Sigmoid colon (tissue), 4 donors: ENCODE measurements around the gene GABRB3.

Source experiments
- CTCF ChIP-seq, 4 experiments: fragments of 450-650 bp in 3 of 4; fragments of 200-600 bp in 1 of 4; IDR thresholded peaks; one replicate each; pipeline ENCODE4 v1.5.1; 2016 to 2019; ENCODE audit warnings: antibody characterized with exemption in 4 of 4, mild to moderate bottlenecking in 3 of 4, moderate library complexity in 2 of 4
- EP300 ChIP-seq, 4 donors: sonication (generic); formaldehyde crosslinking; IDR thresholded peaks; one replicate each; pipeline ENCODE4 v1.6.1; 2017; ENCODE audit warnings: antibody characterized with exemption in 4 of 4

- TF ChIP-seq EP300 (IDR thresholded peaks at IDR 0.05), result no peak
- TF ChIP-seq CTCF (IDR thresholded peaks at IDR 0.05), result no peak
These were observed 1.2 kb downstream of the GABRB3 start for GRCh38 chr15:26771578-26772153.
